ENCODE data around the gene WDR70. TPM values are rescaled to one million over a fixed set of nuclear protein-coding genes. Genes with fewer than 3 reads are reported as not detected.

Gene WDR70
- total and polyA plus RNA-seq, 7 donors: 8.4 to 36.4 (median 25.5) TPM

- Histone ChIP-seq H3K36me3 (no peaks in the 10 kb centered on the region), H3K27me3 (no peaks in the 10 kb centered on the region), H3K4me3 (no peak overlapping the region), H3K9me3 (peaks cover 0 to 10% (median 2%) of the 10 kb centered on the region in 4 donors), H3K27ac (no peak overlapping the region), H3K4me1 (no peaks in the 10 kb centered on the region)
- DNase-seq: no peak
- intact Hi-C loops (cut with DNase I): no loop called here
- TF ChIP-seq EP300 (IDR thresholded peaks at IDR 0.05) (no peak), POLR2A (IDR thresholded peaks at IDR 0.05) (no peak), POLR2AphosphoS5 (IDR thresholded peaks at IDR 0.05) (no peak), CTCF (IDR thresholded peaks at IDR 0.05) (no peak)
Measured at GRCh38 chr5:37628876-37629275, 249.8 kb downstream of the WDR70 start.

GRCh38 chr5:37631939-37632338 is 252.8 kb downstream of the WDR70 start:
- TF ChIP-seq POLR2A (IDR thresholded peaks at IDR 0.05) (no peak), POLR2AphosphoS5 (IDR thresholded peaks at IDR 0.05) (no peak), CTCF (IDR thresholded peaks at IDR 0.05) (no peak), EP300 (IDR thresholded peaks at IDR 0.05) (no peak)
- H3K4me1 ChIP-seq: no peaks in the 10 kb centered on the region
- intact Hi-C loops (cut with DNase I): no loop called here
- H3K27me3 ChIP-seq: no peaks in the 10 kb centered on the region
- no peaks in the 10 kb centered on the region for H3K36me3 ChIP-seq
- no peak overlapping the region for H3K4me3 ChIP-seq
- H3K27ac ChIP-seq: no peak overlapping the region
- WGBS, 2 donors: 77 to 87% methylated on average over 3 of the region's 3 CpGs
- peaks cover 0 to 10% (median 2%) of the 10 kb centered on the region in 4 donors for H3K9me3 ChIP-seq
- no peak for DNase-seq

GRCh38 chr5:37637165-37637845 is 258.2 kb downstream of the WDR70 start:
- Histone ChIP-seq H3K4me3 (no peak overlapping the region), H3K27ac (no peak overlapping the region), H3K27me3 (no peaks in the 10 kb centered on the region), H3K4me1 (peaks cover 0 to 18% (median 9%) of the 10 kb centered on the region in 4 donors), H3K9me3 (no peaks in the 10 kb centered on the region), H3K36me3 (no peaks in the 10 kb centered on the region)
- 93 to 95% methylated on average over 7 of the region's 7 CpGs for WGBS, 2 donors
- intact Hi-C loops (cut with DNase I): no loop called here
- DNase-seq: no peak
- no peak for TF ChIP-seq POLR2A (IDR thresholded peaks at IDR 0.05)
- no peak for TF ChIP-seq EP300 (IDR thresholded peaks at IDR 0.05)
- TF ChIP-seq POLR2AphosphoS5 (IDR thresholded peaks at IDR 0.05): no peak
- no peak for TF ChIP-seq CTCF (IDR thresholded peaks at IDR 0.05)

GRCh38 chr5:37638897-37639296 is 259.8 kb downstream of the WDR70 start:
- intact Hi-C loops (cut with DNase I): no loop called here
- H3K4me1 ChIP-seq: peaks cover 0 to 18% (median 9%) of the 10 kb centered on the region in 4 donors
- H3K9me3 ChIP-seq: no peaks in the 10 kb centered on the region
- H3K36me3 ChIP-seq: no peaks in the 10 kb centered on the region
- no peak overlapping the region for H3K27ac ChIP-seq
- WGBS, 2 donors: 75% methylated on average over 1 of the region's 1 CpG
- TF ChIP-seq POLR2A (IDR thresholded peaks at IDR 0.05) (no peak), POLR2AphosphoS5 (IDR thresholded peaks at IDR 0.05) (no peak), EP300 (IDR thresholded peaks at IDR 0.05) (no peak), CTCF (IDR thresholded peaks at IDR 0.05) (no peak)
- H3K4me3 ChIP-seq: no peak overlapping the region
- DNase-seq: no peak
- no peaks in the 10 kb centered on the region for H3K27me3 ChIP-seq

GRCh38 chr5:37640088-37640487 is 261.0 kb downstream of the WDR70 start:
- 93 to 96% methylated on average over 2 of the region's 2 CpGs for WGBS, 2 donors
- H3K36me3 ChIP-seq: no peaks in the 10 kb centered on the region
- H3K4me3 ChIP-seq: no peak overlapping the region
- intact Hi-C loops (cut with DNase I): no loop called here
- H3K27ac ChIP-seq: no peak overlapping the region
- H3K9me3 ChIP-seq: no peaks in the 10 kb centered on the region
- peaks cover 0 to 18% (median 9%) of the 10 kb centered on the region in 4 donors for H3K4me1 ChIP-seq
- DNase-seq: no peak
- H3K27me3 ChIP-seq: no peaks in the 10 kb centered on the region
- TF ChIP-seq POLR2AphosphoS5 (IDR thresholded peaks at IDR 0.05): no peak
- TF ChIP-seq EP300 (IDR thresholded peaks at IDR 0.05): no peak
- no peak for TF ChIP-seq CTCF (IDR thresholded peaks at IDR 0.05)
- TF ChIP-seq POLR2A (IDR thresholded peaks at IDR 0.05): no peak

All from sigmoid colon (tissue), 7 donors.